Right forelimb (tissue), 1 donor: ENCODE data around the gene CDH13.
A peak's percentile ranks its signal among the peaks of the same experiment; 100 is the strongest.

Experiments
- DNase-seq: peaks from one replicate; pipeline ENCODE4 v3.0.0-alpha.2; 2018

The CDH13 gene

GRCh38 chr16:83831456-83831987 is 1204.8 kb downstream of the CDH13 start:
- peak; percentile 18 for DNase-seq

- no peak for DNase-seq
These were observed 1207.2 kb downstream of the CDH13 start for GRCh38 chr16:83833921-83834320.

GRCh38 chr16:83835586-83836566 is 1209.1 kb downstream of the CDH13 start:
- no peak for DNase-seq

- DNase-seq = no peak
These were observed 1210.8 kb downstream of the CDH13 start for GRCh38 chr16:83837566-83837965.

- no peak for DNase-seq
These were observed 1211.4 kb downstream of the CDH13 start for GRCh38 chr16:83838151-83838550.

- no peak for DNase-seq
These were observed 1212.8 kb downstream of the CDH13 start for GRCh38 chr16:83839561-83839960.

- DNase-seq = no peak
These were observed 1213.4 kb downstream of the CDH13 start for GRCh38 chr16:83840060-83840617.

GRCh38 chr16:83842291-83842690 is 1215.5 kb downstream of the CDH13 start:
- no peak for DNase-seq

GRCh38 chr16:83842756-83843507 is 1216.2 kb downstream of the CDH13 start:
- no peak for DNase-seq

- no peak for DNase-seq
These were observed 1216.9 kb downstream of the CDH13 start for GRCh38 chr16:83843657-83844056.

GRCh38 chr16:83845263-83845662 is 1218.5 kb downstream of the CDH13 start:
- no peak for DNase-seq

- no peak for DNase-seq
These were observed 1220.8 kb downstream of the CDH13 start for GRCh38 chr16:83847371-83848225.

GRCh38 chr16:83849421-83849820 is 1222.7 kb downstream of the CDH13 start:
- DNase-seq = no peak
